K562 (cell line): Measurements from ENCODE around the gene CTSW. TPM values are rescaled to one million over a fixed set of nuclear protein-coding genes. Genes with fewer than 3 reads are reported as not detected.

Experiments used
- CBFB ChIP-seq: sonication (generic); formaldehyde crosslinking; IDR thresholded peaks from 2 replicates; pipeline ENCODE4 v1.4.0; 2020; ENCODE audit warnings: mild to moderate bottlenecking, missing genetic modification reagents
- CEBPZ ChIP-seq: fragments of 150-350 bp; IDR thresholded peaks from 2 replicates; pipeline ENCODE4 v1.6.1; 2014; ENCODE audit warnings: low read depth, mild to moderate bottlenecking, low read length, borderline replicate concordance
- E2F4 ChIP-seq: sonication (generic); formaldehyde crosslinking; IDR thresholded peaks from 2 replicates; pipeline ENCODE4 v1.8.0; 2022; ENCODE audit warnings: mild to moderate bottlenecking, low read depth, missing genetic modification reagents
- ERF ChIP-seq: fragments of 450-650 bp; formaldehyde crosslinking; IDR thresholded peaks from 2 replicates; pipeline ENCODE4 v1.4.0; 2020; ENCODE audit warnings: mild to moderate bottlenecking, mixed read lengths
- FOSL1 ChIP-seq: fragments of 200-800 bp; sonication (Bioruptor generic); conservative IDR thresholded peaks from 2 replicates; pipeline ENCODE4 v1.6.1; 2016; ENCODE audit warnings: missing genetic modification characterization, missing compliant biosample characterization
- GTF2B ChIP-seq: IDR thresholded peaks from 2 replicates; pipeline ENCODE4 v1.6.1; 2011; ENCODE audit not compliant: insufficient read length; ENCODE audit errors: extremely low read depth
- HDGF ChIP-seq: fragments of 450-650 bp; IDR thresholded peaks from 2 replicates; pipeline ENCODE4 v1.6.1; 2016
- HIVEP1 ChIP-seq: fragments of 250-450 bp; sonication (Bioruptor Pico); IDR thresholded peaks from 2 replicates; pipeline ENCODE4 v1.4.0; 2020; ENCODE audit warnings: mild to moderate bottlenecking
- HMGN3 ChIP-seq: IDR thresholded peaks from 2 replicates; pipeline ENCODE4 v1.6.1; 2011; ENCODE audit warnings: borderline replicate concordance, low read depth, mild to moderate bottlenecking, mixed read lengths, low read length; ENCODE audit not compliant: insufficient read length; ENCODE audit errors: extremely low read depth
- HNRNPH1 ChIP-seq: fragments of 200-400 bp; formaldehyde crosslinking; optimal IDR thresholded peaks from 2 replicates; pipeline ENCODE3; 2017; ENCODE audit warnings: low read depth, mild to moderate bottlenecking, low read length, moderate library complexity
- JUNB ChIP-seq: fragments of 450-650 bp; formaldehyde crosslinking; conservative IDR thresholded peaks from 2 replicates; pipeline ENCODE4 v1.4.0; 2020; ENCODE audit warnings: mild to moderate bottlenecking
- KAT7 ChIP-seq: sonication (generic); formaldehyde crosslinking; IDR thresholded peaks from 2 replicates; pipeline ENCODE4 v1.8.0; 2022; ENCODE audit warnings: missing genetic modification reagents, mild to moderate bottlenecking, borderline replicate concordance
- MLLT1 ChIP-seq, 2 experiments: fragments of 450-650 bp; IDR thresholded peaks; 2 replicates each; pipeline ENCODE4 v1.6.1; 2016
- NFYB ChIP-seq: IDR thresholded peaks from 2 replicates; pipeline ENCODE4 v1.6.1; 2011; ENCODE audit warnings: mild to moderate bottlenecking, moderate library complexity; ENCODE audit not compliant: insufficient read length; ENCODE audit errors: extremely low read depth
- POLR2A ChIP-seq: fragments of 450-650 bp; conservative IDR thresholded peaks from 2 replicates; pipeline ENCODE4 v1.6.1; 2016
- POU5F1 ChIP-seq: fragments of 150-350 bp; IDR thresholded peaks from 2 replicates; pipeline ENCODE4 v1.6.1; 2014; ENCODE audit warnings: borderline replicate concordance, low read length, low read depth, mild to moderate bottlenecking; ENCODE audit not compliant: partially characterized antibody
- SIN3B ChIP-seq: fragments of 450-650 bp; IDR thresholded peaks from 2 replicates; pipeline ENCODE4 v1.6.1; 2017; ENCODE audit warnings: low read depth, mild to moderate bottlenecking, moderate library complexity
- SP2 ChIP-seq: IDR thresholded peaks from 2 replicates; pipeline ENCODE4 v1.6.1; 2011; ENCODE audit warnings: mild to moderate bottlenecking, low read depth, low read length, moderate library complexity; ENCODE audit not compliant: poor library complexity, severe bottlenecking; ENCODE audit errors: extremely low read depth
- STAG1 ChIP-seq: sonication (generic); formaldehyde crosslinking; IDR thresholded peaks from 2 replicates; pipeline ENCODE4 v1.5.0; 2020; ENCODE audit warnings: missing genetic modification reagents, borderline replicate concordance
- ZNF436 ChIP-seq: fragments of 250-450, 450-650 bp; sonication (Bioruptor Pico); formaldehyde crosslinking; IDR thresholded peaks from 2 replicates; pipeline ENCODE4 v1.7.0; 2020; ENCODE audit warnings: mild to moderate bottlenecking
- ZSCAN32 ChIP-seq: fragments of 450-650 bp; formaldehyde crosslinking; IDR thresholded peaks from 2 replicates; pipeline ENCODE4 v1.4.0; 2020; ENCODE audit warnings: mild to moderate bottlenecking, moderate library complexity
- ZZZ3 ChIP-seq: fragments of 450-650 bp; IDR thresholded peaks from 2 replicates; pipeline ENCODE4 v1.6.1; 2016; ENCODE audit warnings: antibody characterized with exemption, mild to moderate bottlenecking, moderate library complexity
- polyA plus RNA-seq, 8 experiments: library from polyadenylated mRNA; depleted of rRNA in 4 of 8; stranded (reverse) in 5 of 8; unstranded in 3 of 8; fragments of >200 nt; fragmentation: Nextera tagmentation in 2 of 8; fragmentation: Illumina TruSeq in 1 of 8; extraction: Ambion mirVana in 2 of 8; extraction: Trizol in 1 of 8; gene quantifications; 2 replicates each; pipeline versions ENCODE4 v1.2.1 to v1.2.3, GENCODE V29; 2011 to 2014; ENCODE audit warnings: inconsistent platforms in 1 of 8, missing spikeins in 1 of 8
- total RNA-seq, 7 experiments: library from RNA; depleted of rRNA in 6 of 7; stranded (reverse); fragments of >200 nt in 6 of 7; fragmentation: Illumina TruSeq in 2 of 7; extraction: Trizol in 2 of 7; gene quantifications; 2 replicates each; pipeline versions ENCODE4 v1.2.1 to v1.2.3, GENCODE V29; 2011 to 2021; ENCODE audit warnings: low replicate concordance in 1 of 7

Gene CTSW
- total and polyA plus RNA-seq, 9 of the 15 experiments (the other 6 are each of a cell fraction or from before 2014, with no cell fraction given): 0.04 TPM; not detected in 8

- TF ChIP-seq E2F4 (CRISPR knock-in tag) (peak; percentile 78; the same call in 1 of the 2 replicates), FOSL1 (tag) (no peak), HNRNPH1 (no peak), ZZZ3 (no peak), STAG1 (CRISPR knock-in tag) (no peak), NFYB (no peak), KAT7 (CRISPR knock-in tag) (peak; percentile 66; the same call in 1 of the 2 replicates), HMGN3 (peak; percentile 98), MLLT1 (IDR thresholded peaks at IDR 0.05) (peak; percentile 46 to 99; a peak in 2 of 4 replicates), HDGF (no peak), POU5F1 (no peak), ERF (CRISPR knock-in tag) (peak; percentile 84; the same call in 1 of the 2 replicates), CBFB (CRISPR knock-in tag) (no peak), HIVEP1 (CRISPR knock-in tag) (peak; percentile 93), SP2 (peak; percentile 39), JUNB (CRISPR knock-in tag) (no peak), SIN3B (peak; percentile 60; the same call in 1 of the 2 replicates), GTF2B (no peak), ZNF436 (CRISPR knock-in tag) (0 out of 2 replicates have a peak, but pooled peaks have one; percentile 15), ZSCAN32 (CRISPR knock-in tag) (no peak), CEBPZ (peak; percentile 61; the same call in 1 of the 2 replicates), POLR2A (peak; percentile 46; the same call in 1 of the 2 replicates)
Observed at GRCh38 chr11:65919141-65919572, 39.5 kb downstream of the CTSW start, which contains the start of gene DRAP1 (continued).
